Activated CD4-positive, alpha-beta T cell treated with anti-CD3 and anti-CD28 coated beads, Interleukin-2, amount 10 ng/mL, durations not matched to agents 24 days and 14 days (primary cell): ENCODE data around the gene TRIM29. TPM values are rescaled to one million over a fixed set of nuclear protein-coding genes. Genes with fewer than 3 reads are reported as not detected.

ENCODE experiments used
- DNase-seq: peaks from one replicate; pipeline ENCODE4 v3.0.0; 2022
- H3K27ac Mint-ChIP-seq: one replicate; pipeline ENCODE4 v1.8.0; 2022; ENCODE audit warnings: mild to moderate bottlenecking, mixed read lengths
- H3K27me3 Mint-ChIP-seq: one replicate; pipeline ENCODE4 v1.8.0; 2022; ENCODE audit warnings: mixed read lengths
- H3K36me3 Mint-ChIP-seq: one replicate; pipeline ENCODE4 v1.8.0; 2022; ENCODE audit warnings: low read depth, mild to moderate bottlenecking, mixed read lengths
- H3K4me1 Mint-ChIP-seq: one replicate; pipeline ENCODE4 v1.8.0; 2021; ENCODE audit warnings: mixed read lengths
- H3K4me3 Mint-ChIP-seq: one replicate; pipeline ENCODE4 v1.8.0; 2022; ENCODE audit warnings: mild to moderate bottlenecking, moderate library complexity, mixed read lengths
- H3K9me3 Mint-ChIP-seq: one replicate; pipeline ENCODE4 v1.8.0; 2021; ENCODE audit warnings: mixed read lengths
- intact Hi-C: fragments of 100-400 bp; cut with micrococcal nuclease; formaldehyde crosslinking; loops from one replicate; pipeline ENCODE4 v1.15.1; 2023
- total RNA-seq: library from RNA; stranded (reverse); gene quantifications from 2 replicates; pipeline ENCODE4 v1.2.3, GENCODE V29; 2022

The TRIM29 gene
- total RNA-seq, 1 donor from 2014 or later: not detected

DNA sequence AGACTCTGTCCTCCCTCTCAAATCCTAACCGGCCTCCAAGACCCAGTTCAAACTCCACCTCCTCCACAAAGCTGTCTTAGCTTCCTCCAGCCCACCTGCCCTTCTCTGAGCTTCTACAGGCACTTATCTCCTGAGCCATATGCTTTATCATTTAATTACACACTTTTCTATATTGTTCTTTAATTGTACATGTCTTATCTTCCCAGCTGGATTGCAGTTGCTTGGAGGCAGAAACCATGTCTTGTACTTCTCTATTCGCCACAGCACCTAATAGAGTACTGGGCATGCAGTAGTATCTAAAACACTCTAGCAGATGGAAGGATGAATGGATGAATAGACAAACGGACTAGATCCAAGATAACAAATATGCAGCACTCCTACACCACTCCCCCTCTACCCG is 11.3 kb downstream of the TRIM29 start:
- no peaks in the 10 kb centered on the region for H3K4me1 Mint-ChIP-seq
- intact Hi-C loops: no loop called here

DNA sequence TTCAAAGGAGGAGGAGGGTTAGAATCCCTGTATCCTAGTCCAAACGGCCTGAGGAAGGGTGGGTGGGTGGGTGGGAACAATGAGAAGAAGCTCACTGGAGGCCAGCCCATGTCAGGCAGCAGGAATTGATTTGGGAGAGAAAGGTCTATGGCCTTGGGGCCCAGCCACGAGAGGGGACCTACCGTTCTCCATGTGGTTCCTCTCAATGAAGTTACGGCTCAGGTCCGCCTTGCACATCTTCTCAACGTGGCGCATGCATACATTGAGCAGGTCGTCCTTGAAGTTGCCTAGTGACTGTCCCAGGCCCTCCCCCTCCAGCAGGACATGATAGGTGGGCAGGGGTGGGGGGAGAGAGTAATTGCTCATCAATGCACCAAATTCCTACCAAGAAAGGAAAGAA is 12.4 kb downstream of the TRIM29 start:
- H3K36me3 Mint-ChIP-seq: no peaks in the 10 kb centered on the region
- no peaks in the 10 kb centered on the region for H3K4me1 Mint-ChIP-seq
- no peak overlapping the region for H3K27ac Mint-ChIP-seq
- H3K9me3 Mint-ChIP-seq: no peaks in the 10 kb centered on the region
- intact Hi-C loops: no loop called here
- H3K4me3 Mint-ChIP-seq: no peak overlapping the region
- DNase-seq: no peak
- no peaks in the 10 kb centered on the region for H3K27me3 Mint-ChIP-seq

More for the DNA sequence above, 11.3 kb downstream of the TRIM29 start:
- no peak for DNase-seq
- Mint-ChIP-seq H3K27ac (no peak overlapping the region), H3K9me3 (no peaks in the 10 kb centered on the region), H3K27me3 (no peaks in the 10 kb centered on the region), H3K4me3 (no peak overlapping the region), H3K36me3 (no peaks in the 10 kb centered on the region)

DNA sequence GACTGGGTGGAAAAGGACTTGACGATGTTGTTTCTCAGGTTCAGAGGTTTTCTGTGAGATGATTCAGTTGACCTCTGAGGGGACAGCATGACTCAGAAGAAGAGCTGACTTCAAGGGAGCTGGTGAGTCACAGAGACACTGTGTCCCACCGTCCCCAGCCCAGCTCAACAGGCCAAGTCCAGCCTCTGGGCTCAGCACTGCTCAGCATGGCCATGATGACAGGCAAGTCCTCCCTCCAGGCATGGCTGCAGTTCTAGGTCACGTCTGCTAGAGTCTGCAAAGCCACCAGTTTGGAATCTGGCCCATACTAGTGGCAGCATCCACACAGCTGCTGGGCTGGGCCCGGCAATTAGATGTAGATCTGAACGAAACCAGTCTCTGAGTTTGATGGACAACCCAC is 12.9 kb downstream of the TRIM29 start:
- no peaks in the 10 kb centered on the region for H3K27me3 Mint-ChIP-seq
- H3K4me1 Mint-ChIP-seq: no peaks in the 10 kb centered on the region
- H3K9me3 Mint-ChIP-seq: no peaks in the 10 kb centered on the region
- DNase-seq: no peak
- H3K27ac Mint-ChIP-seq: no peak overlapping the region
- no peak overlapping the region for H3K4me3 Mint-ChIP-seq
- H3K36me3 Mint-ChIP-seq: no peaks in the 10 kb centered on the region
- intact Hi-C loops: no loop called here

- DNase-seq: no peak
- H3K36me3 Mint-ChIP-seq: no peaks in the 10 kb centered on the region
- H3K27me3 Mint-ChIP-seq: no peaks in the 10 kb centered on the region
- no peak overlapping the region for H3K27ac Mint-ChIP-seq
- no peaks in the 10 kb centered on the region for H3K4me1 Mint-ChIP-seq
- H3K9me3 Mint-ChIP-seq: no peaks in the 10 kb centered on the region
- intact Hi-C loops: no loop called here
- H3K4me3 Mint-ChIP-seq: no peak overlapping the region
These were observed 13.6 kb downstream of the TRIM29 start for GRCh38 chr11:120124355-120124754.

GRCh38 chr11:120123946-120124345 is 14.0 kb downstream of the TRIM29 start:
- no peak overlapping the region for H3K27ac Mint-ChIP-seq
- H3K9me3 Mint-ChIP-seq: no peaks in the 10 kb centered on the region
- H3K4me1 Mint-ChIP-seq: no peaks in the 10 kb centered on the region
- no peak for DNase-seq
- H3K27me3 Mint-ChIP-seq: no peaks in the 10 kb centered on the region
- no peak overlapping the region for H3K4me3 Mint-ChIP-seq
- intact Hi-C loops: no loop called here
- no peaks in the 10 kb centered on the region for H3K36me3 Mint-ChIP-seq

GRCh38 chr11:120122924-120123683 is 14.8 kb downstream of the TRIM29 start:
- DNase-seq: no peak
- Mint-ChIP-seq H3K9me3 (no peaks in the 10 kb centered on the region), H3K4me1 (no peaks in the 10 kb centered on the region), H3K27ac (no peak overlapping the region), H3K27me3 (no peaks in the 10 kb centered on the region), H3K4me3 (no peak overlapping the region), H3K36me3 (no peaks in the 10 kb centered on the region)
- intact Hi-C loops: no loop called here

DNA sequence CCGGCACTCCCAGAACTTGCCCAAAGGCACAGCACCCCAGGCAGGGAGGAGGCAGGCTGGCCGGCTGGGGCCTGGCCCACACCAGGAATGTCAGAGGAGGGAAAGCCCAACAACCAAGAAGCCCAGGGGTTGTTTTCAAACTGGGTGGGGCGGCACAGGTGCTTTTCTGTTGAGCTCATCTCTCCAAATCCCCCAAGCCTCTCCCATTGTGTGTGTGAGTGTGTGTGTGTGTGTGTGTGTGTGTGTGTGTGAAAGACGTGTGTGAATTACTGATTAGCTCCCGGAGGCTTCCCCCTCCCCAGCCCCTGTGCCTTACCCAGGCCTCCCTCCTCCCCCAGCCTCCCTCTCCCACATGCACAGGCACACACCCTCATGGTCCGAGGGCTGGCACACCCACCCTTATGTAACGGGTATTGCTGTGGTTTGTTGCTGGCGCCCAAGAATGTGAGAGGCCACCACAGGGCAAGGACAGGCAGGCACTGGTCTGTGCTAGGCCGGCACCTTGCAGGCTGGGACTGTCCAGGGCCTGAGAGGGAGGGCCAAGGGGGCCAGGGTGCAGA is 15.9 kb downstream of the TRIM29 start:
- Mint-ChIP-seq H3K4me1 (no peaks in the 10 kb centered on the region), H3K27ac (no peak overlapping the region), H3K9me3 (no peaks in the 10 kb centered on the region), H3K27me3 (no peaks in the 10 kb centered on the region), H3K36me3 (no peaks in the 10 kb centered on the region), H3K4me3 (no peak overlapping the region)
- intact Hi-C loops: no loop called here
- no peak for DNase-seq

DNA sequence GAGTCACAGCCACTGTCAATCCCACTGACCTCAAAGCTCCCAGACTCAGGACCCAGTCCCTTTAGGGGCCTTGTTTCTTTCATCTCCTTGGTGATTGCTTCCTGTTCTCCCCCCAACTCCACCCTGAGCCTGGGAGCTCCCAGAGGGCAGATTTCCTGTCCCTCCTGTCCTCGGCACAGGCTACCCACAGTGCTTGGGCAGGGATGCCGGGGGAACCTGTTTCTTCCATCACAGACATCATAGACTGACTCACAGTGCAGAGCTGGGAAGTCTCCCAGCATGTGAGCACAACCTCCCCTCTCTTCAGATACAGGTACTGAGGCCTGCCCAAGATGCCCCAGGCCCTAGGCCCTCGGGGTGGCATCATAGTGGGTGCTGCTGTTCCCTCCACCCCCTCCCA is 16.6 kb downstream of the TRIM29 start:
- H3K27me3 Mint-ChIP-seq: no peaks in the 10 kb centered on the region
- DNase-seq: no peak
- intact Hi-C loops: no loop called here
- no peaks in the 10 kb centered on the region for H3K36me3 Mint-ChIP-seq
- no peak overlapping the region for H3K27ac Mint-ChIP-seq
- H3K9me3 Mint-ChIP-seq: no peaks in the 10 kb centered on the region
- no peaks in the 10 kb centered on the region for H3K4me1 Mint-ChIP-seq
- H3K4me3 Mint-ChIP-seq: no peak overlapping the region

- H3K27ac Mint-ChIP-seq: no peak overlapping the region
These were observed 17.0 kb downstream of the TRIM29 start for GRCh38 chr11:120120805-120121335.

GRCh38 chr11:120119121-120119520 is 18.8 kb downstream of the TRIM29 start:
- Mint-ChIP-seq H3K4me3 (no peak overlapping the region), H3K4me1 (no peaks in the 10 kb centered on the region), H3K9me3 (no peaks in the 10 kb centered on the region), H3K27ac (no peak overlapping the region), H3K36me3 (no peaks in the 10 kb centered on the region), H3K27me3 (no peaks in the 10 kb centered on the region)
- DNase-seq: no peak
- intact Hi-C loops: no loop called here

More at GRCh38 chr11:120120805-120121335, 17.0 kb downstream of the TRIM29 start:
- H3K9me3 Mint-ChIP-seq: no peaks in the 10 kb centered on the region
- H3K27me3 Mint-ChIP-seq: no peaks in the 10 kb centered on the region
- DNase-seq: no peak
- H3K4me3 Mint-ChIP-seq: no peak overlapping the region
- H3K4me1 Mint-ChIP-seq: no peaks in the 10 kb centered on the region
- intact Hi-C loops: no loop called here
- no peaks in the 10 kb centered on the region for H3K36me3 Mint-ChIP-seq

GRCh38 chr11:120117991-120118390 is 19.9 kb downstream of the TRIM29 start:
- no peak for DNase-seq
- intact Hi-C loops: no loop called here
- H3K36me3 Mint-ChIP-seq: no peaks in the 10 kb centered on the region
- no peak overlapping the region for H3K27ac Mint-ChIP-seq
- no peaks in the 10 kb centered on the region for H3K27me3 Mint-ChIP-seq
- no peaks in the 10 kb centered on the region for H3K9me3 Mint-ChIP-seq
- no peaks in the 10 kb centered on the region for H3K4me1 Mint-ChIP-seq
- H3K4me3 Mint-ChIP-seq: no peak overlapping the region

GRCh38 chr11:120116966-120117365 is 20.9 kb downstream of the TRIM29 start:
- no peak overlapping the region for H3K27ac Mint-ChIP-seq
- no peaks in the 10 kb centered on the region for H3K4me1 Mint-ChIP-seq
- no peaks in the 10 kb centered on the region for H3K36me3 Mint-ChIP-seq
- H3K9me3 Mint-ChIP-seq: no peaks in the 10 kb centered on the region
- H3K27me3 Mint-ChIP-seq: no peaks in the 10 kb centered on the region
- no peak for DNase-seq
- intact Hi-C loops: no loop called here
- no peak overlapping the region for H3K4me3 Mint-ChIP-seq

GRCh38 chr11:120115272-120116000 is 22.5 kb downstream of the TRIM29 start:
- Mint-ChIP-seq H3K4me3 (no peak overlapping the region), H3K36me3 (no peaks in the 10 kb centered on the region), H3K4me1 (no peaks in the 10 kb centered on the region), H3K27me3 (no peaks in the 10 kb centered on the region), H3K27ac (no peak overlapping the region), H3K9me3 (no peaks in the 10 kb centered on the region)
- intact Hi-C loops: no loop called here
- DNase-seq: no peak

DNA sequence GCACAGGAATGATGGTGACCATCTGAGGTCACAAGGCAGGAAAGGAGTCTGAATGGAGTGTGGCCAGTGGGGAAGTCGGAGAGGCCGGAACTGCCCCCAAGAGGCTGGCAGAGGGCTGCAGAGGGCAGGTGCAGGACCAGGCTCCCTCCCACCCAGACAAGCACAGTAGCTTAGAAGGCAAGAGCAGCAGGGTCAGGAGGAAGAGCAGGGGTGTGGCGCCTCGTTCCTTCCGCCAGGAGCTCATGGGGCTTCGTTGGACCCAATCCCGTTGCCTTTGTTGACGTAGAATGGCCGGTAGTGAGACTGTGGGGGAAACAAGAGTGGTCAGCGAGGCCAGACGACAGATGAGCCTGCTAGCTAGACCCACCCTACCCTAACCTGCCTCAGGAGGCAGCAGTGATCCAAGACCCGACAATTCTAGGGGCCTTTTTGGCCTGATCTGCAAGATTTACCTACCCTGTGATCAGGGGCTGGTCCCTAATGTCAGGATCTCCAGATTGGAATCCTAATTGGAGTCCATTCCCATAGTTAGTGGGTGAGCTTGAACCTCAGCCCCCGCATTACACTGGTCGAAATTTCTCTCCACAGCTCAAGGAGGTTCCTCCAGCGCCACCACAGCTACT is 25.6 kb downstream of the TRIM29 start:
- Mint-ChIP-seq H3K4me1 (no peaks in the 10 kb centered on the region), H3K9me3 (no peaks in the 10 kb centered on the region), H3K27ac (no peak overlapping the region), H3K4me3 (no peak overlapping the region), H3K27me3 (no peaks in the 10 kb centered on the region), H3K36me3 (no peaks in the 10 kb centered on the region)
- DNase-seq: no peak
- intact Hi-C loops: no loop called here
